CD4-positive, alpha-beta T cell (primary cell): ENCODE measurements around the gene PBX2. TPM values are rescaled to one million over a fixed set of nuclear protein-coding genes. Genes with fewer than 3 reads are reported as not detected.

Experiments used
- ATAC-seq: fragments of 200-7000 bp; cut with Tn5 transposase; one replicate; pipeline ENCODE4 v1.10.0; 2022; ENCODE audit warnings: mild to moderate bottlenecking; ENCODE audit not compliant: poor library complexity
- CTCF ChIA-PET: fragments of 350-600 bp; sonication (Branson Sonifier 250); formaldehyde crosslinking; loops from one replicate; lab custom pipeline; 2021; ENCODE audit warnings: antibody characterized with exemption, inconsistent platforms; lab: Charles Lee
- POLR2A ChIA-PET: fragments of 350-600 bp; sonication (Branson Sonifier 250); formaldehyde crosslinking; loops from one replicate; lab custom pipeline; 2021; ENCODE audit warnings: antibody characterized with exemption, inconsistent platforms; lab: Charles Lee
- DNase-seq, 14 experiments: peaks; one replicate each; pipeline ENCODE4 v3.0.0-alpha.2; 2013 to 2020; ENCODE audit warnings: mixed read lengths in 2 of 14
- H3K27ac ChIP-seq, 2 donors: one replicate each; pipeline versions ENCODE4 v1.5.1 to v1.7.0; 2013; ENCODE audit warnings: low read length in 2 of 2, low read depth in 1 of 2, mild to moderate bottlenecking in 1 of 2
- H3K27me3 ChIP-seq, 2 experiments: 1 replicate in 1 of 2; 2 replicates in 1 of 2; pipeline versions ENCODE4 v1.6.1 to v1.7.0; 2013; ENCODE audit warnings: low read length in 2 of 2, control low read depth in 1 of 2, mild to moderate bottlenecking in 1 of 2, moderate library complexity in 1 of 2; ENCODE audit not compliant: insufficient read depth in 2 of 2, control insufficient read depth in 1 of 2
- H3K36me3 ChIP-seq: one replicate; pipeline ENCODE4 v1.6.1; 2013; ENCODE audit warnings: low read length, control low read depth; ENCODE audit not compliant: insufficient read depth
- H3K4me1 ChIP-seq: one replicate; pipeline ENCODE4 v1.6.1; 2013; ENCODE audit warnings: low read length, control low read depth; ENCODE audit not compliant: insufficient read depth
- H3K4me3 ChIP-seq: one replicate; pipeline ENCODE4 v1.5.1; 2013; ENCODE audit warnings: mild to moderate bottlenecking, low read length, moderate library complexity
- H3K9me3 ChIP-seq, 2 experiments: 1 replicate in 1 of 2; 2 replicates in 1 of 2; pipeline versions ENCODE4 v1.6.1 to v1.7.0; 2013; ENCODE audit warnings: low read length in 2 of 2, mild to moderate bottlenecking in 2 of 2, control low read depth in 1 of 2, moderate library complexity in 1 of 2; ENCODE audit not compliant: control insufficient read depth in 1 of 2, insufficient read depth in 1 of 2
- H3K27ac Mint-ChIP-seq: one replicate; pipeline ENCODE4 v1.8.0; 2020; ENCODE audit warnings: mixed read lengths
- H3K27me3 Mint-ChIP-seq: one replicate; pipeline ENCODE4 v1.8.0; 2021; ENCODE audit warnings: mixed read lengths
- H3K36me3 Mint-ChIP-seq: one replicate; pipeline ENCODE4 v1.8.0; 2021; ENCODE audit warnings: low read depth, mixed read lengths
- H3K4me1 Mint-ChIP-seq: one replicate; pipeline ENCODE4 v1.8.0; 2021; ENCODE audit warnings: low read depth, mixed read lengths
- H3K4me3 Mint-ChIP-seq: one replicate; pipeline ENCODE4 v1.8.0; 2020; ENCODE audit warnings: mild to moderate bottlenecking, mixed read lengths
- H3K9me3 Mint-ChIP-seq: one replicate; pipeline ENCODE4 v1.8.0; 2020; ENCODE audit warnings: mixed read lengths
- intact Hi-C, 2 experiments: fragments of 100-400 bp; cut with DNase I in 1 of 2; cut with micrococcal nuclease in 1 of 2; formaldehyde crosslinking; loops; one replicate each; pipeline versions ENCODE4 v1.15.1 to v1.9.0; 2023 to 2025; cut with DNase I, micrococcal nuclease
- total RNA-seq, 174 experiments: library from RNA in 2 of 174; stranded (reverse) in 2 of 174; gene quantifications; one replicate each; pipeline ENCODE4 v1.2.3 and lab custom pipeline; 2021 to 2026
- TF ChIP-seq, protein P1 (sequence below): fragments of 200-600 bp; IDR thresholded peaks from one replicate; pipeline ENCODE4 v1.8.0; 2022; ENCODE audit warnings: antibody characterized with exemption, mild to moderate bottlenecking

PBX2 gene
- total RNA-seq, 2 experiments from 2014 or later, result 62.0 to 65.6 TPM

DNA sequence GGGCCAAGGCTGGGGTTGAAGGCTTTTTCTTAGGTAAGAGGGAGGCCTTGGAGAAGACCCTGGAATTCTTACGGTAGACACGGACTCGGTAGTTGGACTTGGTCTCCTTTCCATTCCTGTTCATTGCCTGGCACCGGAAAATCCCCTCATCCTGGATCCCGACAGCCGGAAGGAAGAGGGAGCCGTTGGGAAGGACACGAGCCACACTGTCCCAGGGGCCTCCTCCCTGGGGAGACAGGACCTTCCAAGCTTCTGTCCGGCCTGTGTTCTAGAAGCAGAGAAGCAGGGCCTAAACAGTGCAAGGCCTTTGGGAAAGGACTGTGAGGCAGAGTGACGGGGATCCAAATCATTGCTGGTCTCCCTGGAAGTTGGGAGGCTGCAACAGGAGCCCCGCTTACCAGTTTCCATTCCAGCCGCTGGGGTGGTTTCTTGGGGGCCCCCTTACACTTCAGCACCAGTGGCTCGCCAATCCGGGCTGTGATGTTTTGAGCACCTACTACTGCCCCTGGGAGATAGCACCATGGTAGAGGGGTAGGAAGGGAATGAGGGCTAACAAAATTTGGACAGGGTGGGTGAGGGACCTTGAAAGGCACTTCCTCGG lies 6.4 kb downstream of the PBX2 start:
- no peak overlapping the region for H3K4me3 ChIP-seq
- peaks cover 68% of the 10 kb centered on the region for H3K4me1 ChIP-seq
- H3K36me3 Mint-ChIP-seq, result peaks cover 81% of the 10 kb centered on the region
- no peaks in the 10 kb centered on the region for H3K27me3 Mint-ChIP-seq
- H3K4me3 Mint-ChIP-seq, result no peak overlapping the region
- no peaks in the 10 kb centered on the region for H3K27me3 ChIP-seq
- peaks cover 70% of the 10 kb centered on the region for H3K36me3 ChIP-seq
- no peak for ATAC-seq
- POLR2A ChIA-PET, result interaction anchor here (8.1 kb wide), 1 partner anchor 9 kb away, joined by 242 read pairs; the partner anchor contains the start of genes GPSM3 and PBX2
- TF ChIP-seq, protein P1, sequence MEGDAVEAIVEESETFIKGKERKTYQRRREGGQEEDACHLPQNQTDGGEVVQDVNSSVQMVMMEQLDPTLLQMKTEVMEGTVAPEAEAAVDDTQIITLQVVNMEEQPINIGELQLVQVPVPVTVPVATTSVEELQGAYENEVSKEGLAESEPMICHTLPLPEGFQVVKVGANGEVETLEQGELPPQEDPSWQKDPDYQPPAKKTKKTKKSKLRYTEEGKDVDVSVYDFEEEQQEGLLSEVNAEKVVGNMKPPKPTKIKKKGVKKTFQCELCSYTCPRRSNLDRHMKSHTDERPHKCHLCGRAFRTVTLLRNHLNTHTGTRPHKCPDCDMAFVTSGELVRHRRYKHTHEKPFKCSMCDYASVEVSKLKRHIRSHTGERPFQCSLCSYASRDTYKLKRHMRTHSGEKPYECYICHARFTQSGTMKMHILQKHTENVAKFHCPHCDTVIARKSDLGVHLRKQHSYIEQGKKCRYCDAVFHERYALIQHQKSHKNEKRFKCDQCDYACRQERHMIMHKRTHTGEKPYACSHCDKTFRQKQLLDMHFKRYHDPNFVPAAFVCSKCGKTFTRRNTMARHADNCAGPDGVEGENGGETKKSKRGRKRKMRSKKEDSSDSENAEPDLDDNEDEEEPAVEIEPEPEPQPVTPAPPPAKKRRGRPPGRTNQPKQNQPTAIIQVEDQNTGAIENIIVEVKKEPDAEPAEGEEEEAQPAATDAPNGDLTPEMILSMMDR, result no peak
- DNase-seq, result peak in 1 of 14 experiments; percentile 1
- peaks cover 48% of the 10 kb centered on the region for H3K4me1 Mint-ChIP-seq
- peak overlapping the region in 1 of 2 donors; percentile 2 for H3K27ac ChIP-seq
- CTCF ChIA-PET, result no interaction called here
- intact Hi-C loops, result no loop called here
- no peaks in the 10 kb centered on the region for H3K9me3 ChIP-seq
- H3K27ac Mint-ChIP-seq, result peak overlapping the region; percentile 44
- no peaks in the 10 kb centered on the region for H3K9me3 Mint-ChIP-seq

DNA sequence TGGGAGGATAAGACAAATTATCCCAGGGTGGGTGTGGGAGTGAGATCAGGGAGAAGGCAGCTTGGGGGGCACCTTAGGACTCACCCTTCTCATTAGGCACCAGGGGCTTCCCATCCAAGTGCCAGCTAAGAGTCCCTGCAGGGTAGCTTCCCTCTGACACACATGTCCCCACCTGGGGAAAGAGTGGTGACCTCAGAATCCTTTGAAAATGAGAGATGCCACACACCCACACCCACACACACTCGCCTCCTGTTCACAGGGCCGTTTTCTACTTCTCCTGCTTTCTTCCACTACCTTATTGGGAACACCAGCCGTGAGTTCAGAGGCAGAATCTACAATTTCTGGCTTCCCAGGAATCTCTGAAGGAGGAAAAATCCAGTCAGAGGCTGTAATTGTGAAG lies 7.0 kb downstream of the PBX2 start:
- CTCF ChIA-PET, result no interaction called here
- intact Hi-C loops, result no loop called here
- peaks cover 49% of the 10 kb centered on the region for H3K4me1 Mint-ChIP-seq
- no peaks in the 10 kb centered on the region for H3K27me3 Mint-ChIP-seq
- ATAC-seq (no peak), DNase-seq (peak in 1 of 14 experiments; percentile 2)
- no peak overlapping the region for H3K4me3 Mint-ChIP-seq
- Histone ChIP-seq H3K4me1 (peaks cover 64% of the 10 kb centered on the region), H3K27me3 (no peaks in the 10 kb centered on the region), H3K36me3 (peaks cover 66% of the 10 kb centered on the region), H3K27ac (peak overlapping the region in 1 of 2 donors; percentile 2), H3K4me3 (no peak overlapping the region), H3K9me3 (no peaks in the 10 kb centered on the region)
- TF ChIP-seq, protein P1, result no peak
- H3K36me3 Mint-ChIP-seq, result peaks cover 81% of the 10 kb centered on the region
- peak overlapping the region; percentile 44 for H3K27ac Mint-ChIP-seq
- POLR2A ChIA-PET, result interaction anchor here (8.1 kb wide), 1 partner anchor 10 kb away, joined by 242 read pairs; the partner anchor contains the start of genes GPSM3 and PBX2
- H3K9me3 Mint-ChIP-seq, result no peaks in the 10 kb centered on the region

DNA sequence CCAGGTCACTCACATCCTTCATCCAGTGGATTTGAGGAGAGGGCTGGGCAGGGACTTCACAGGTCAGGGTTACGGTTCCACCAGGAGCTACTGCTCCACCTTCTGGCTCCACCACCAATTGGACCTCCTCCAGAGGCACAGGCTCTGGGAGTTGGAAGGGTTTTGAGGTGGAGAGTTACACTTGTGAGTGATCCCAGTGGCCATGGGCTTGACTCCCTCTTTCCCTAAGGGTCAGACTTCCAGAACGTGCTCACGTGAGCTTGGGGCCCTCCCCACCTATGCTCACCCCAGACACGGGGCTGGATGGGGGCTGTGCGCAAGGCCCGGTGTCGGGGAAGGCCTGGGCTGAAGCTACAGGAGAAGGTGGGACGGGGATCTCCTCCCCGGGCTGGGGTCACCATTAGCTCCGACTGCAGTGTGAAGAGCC lies 7.4 kb downstream of the PBX2 start:
- H3K27me3 Mint-ChIP-seq, result no peaks in the 10 kb centered on the region
- Histone ChIP-seq H3K4me3 (no peak overlapping the region), H3K4me1 (peaks cover 61% of the 10 kb centered on the region), H3K27me3 (no peaks in the 10 kb centered on the region), H3K27ac (no peak overlapping the region), H3K36me3 (peaks cover 62% of the 10 kb centered on the region), H3K9me3 (no peaks in the 10 kb centered on the region)
- ATAC-seq (no peak), DNase-seq (no peak)
- H3K4me3 Mint-ChIP-seq, result no peak overlapping the region
- H3K9me3 Mint-ChIP-seq, result no peaks in the 10 kb centered on the region
- peaks cover 81% of the 10 kb centered on the region for H3K36me3 Mint-ChIP-seq
- ChIA-PET POLR2A (interaction anchor here (8.1 kb wide), 1 partner anchor 10 kb away, joined by 242 read pairs; the partner anchor contains the start of genes GPSM3 and PBX2), CTCF (no interaction called here)
- H3K4me1 Mint-ChIP-seq, result peaks cover 48% of the 10 kb centered on the region
- intact Hi-C loops, result no loop called here
- TF ChIP-seq, protein P1, result no peak
- peak overlapping the region; percentile 44 for H3K27ac Mint-ChIP-seq
